Uterus (tissue), 4 donors: ENCODE measurements around the gene CACNA1C. TPM values are rescaled to one million over a fixed set of nuclear protein-coding genes. Genes with fewer than 3 reads are reported as not detected.
A peak's percentile ranks its signal among the peaks of the same experiment; 100 is the strongest.

ENCODE experiments used
- DNase-seq, 2 donors: peaks; one replicate each; pipeline ENCODE4 v3.0.0-alpha.2; 2019 to 2020
- H3K27ac ChIP-seq, 2 donors: fragments of 200-600 bp; sonication (generic); 1 replicate in 1 of 2; 2 replicates in 1 of 2; pipeline ENCODE4 v1.5.1; 2016 to 2018
- H3K27me3 ChIP-seq, 2 donors: fragments of 200-600 bp; sonication (generic); one replicate each; pipeline ENCODE4 v1.5.1; 2018 to 2019; ENCODE audit warnings: control low read depth in 1 of 2
- H3K36me3 ChIP-seq, 2 donors: fragments of 200-600 bp; sonication (generic); one replicate each; pipeline ENCODE4 v1.5.1; 2019; ENCODE audit warnings: control low read depth in 1 of 2
- H3K4me1 ChIP-seq, 2 donors: fragments of 200-600 bp; sonication (generic); one replicate each; pipeline ENCODE4 v1.5.1; 2018 to 2019; ENCODE audit warnings: control low read depth in 1 of 2
- H3K4me3 ChIP-seq, 2 donors: fragments of 200-600 bp; sonication (generic); 1 replicate in 1 of 2; 2 replicates in 1 of 2; pipeline ENCODE4 v1.5.1; 2018 to 2019; ENCODE audit warnings: mild to moderate bottlenecking in 1 of 2
- H3K9me3 ChIP-seq, 2 donors: fragments of 200-600 bp; sonication (generic); one replicate each; pipeline ENCODE4 v1.5.1; 2019; ENCODE audit warnings: control low read depth in 1 of 2
- CTCF ChIP-seq, 4 experiments: fragments of 200-600 bp in 2 of 4; fragments of 450-650 bp in 2 of 4; sonication (generic) in 2 of 4; IDR thresholded peaks; one replicate each; pipeline ENCODE4 v1.5.1; 2016 to 2019; ENCODE audit warnings: antibody characterized with exemption in 4 of 4, mild to moderate bottlenecking in 2 of 4, moderate library complexity in 1 of 4
- POLR2A ChIP-seq, 2 donors: fragments of 450-650 bp; IDR thresholded peaks; one replicate each; pipeline ENCODE4 v1.6.1; 2016; ENCODE audit warnings: antibody characterized with exemption in 2 of 2, mild to moderate bottlenecking in 1 of 2, moderate library complexity in 1 of 2
- intact Hi-C: fragments of 100-400 bp; cut with DNase I; formaldehyde crosslinking; loops from one replicate; pipeline ENCODE4 v1.15.1; 2023; ENCODE audit warnings: low total_unique reads
- total RNA-seq, 4 donors: library from RNA; depleted of rRNA in 3 of 4; stranded (reverse); fragments of >200 nt in 3 of 4; gene quantifications; one replicate each; pipeline versions ENCODE4 v1.1.0 to v1.2.4, GENCODE V29; 2014 to 2023
- donor health status: DM: yes; HTN: yes; CAD: no.

Gene CACNA1C
- total RNA-seq, 4 donors from 2014 or later, result 15.9 to 121 (median 32.1) TPM

- Histone ChIP-seq H3K9me3 (no peaks in the 10 kb centered on the region), H3K36me3 (no peaks in the 10 kb centered on the region), H3K4me3 (no peak overlapping the region), H3K27me3 (no peaks in the 10 kb centered on the region), H3K4me1 (peaks cover 0 to 19% of the 10 kb centered on the region in 2 donors), H3K27ac (no peak overlapping the region)
- TF ChIP-seq CTCF (IDR thresholded peaks at IDR 0.05), result no peak
- no peak for TF ChIP-seq POLR2A (IDR thresholded peaks at IDR 0.05)
- intact Hi-C loops, result no loop called here
- no peak for DNase-seq
Measured at GRCh38 chr12:2166696-2167095, 113.9 kb downstream of the CACNA1C start.

- intact Hi-C loops, result no loop called here
- DNase-seq, result no peak
- no peaks in the 10 kb centered on the region for H3K27me3 ChIP-seq
- H3K27ac ChIP-seq, result no peak overlapping the region
- TF ChIP-seq POLR2A (IDR thresholded peaks at IDR 0.05) (no peak), CTCF (IDR thresholded peaks at IDR 0.05) (no peak)
- peaks cover 0 to 13% of the 10 kb centered on the region in 2 donors for H3K4me1 ChIP-seq
- no peak overlapping the region for H3K4me3 ChIP-seq
- no peaks in the 10 kb centered on the region for H3K36me3 ChIP-seq
- H3K9me3 ChIP-seq, result no peaks in the 10 kb centered on the region
Measured at GRCh38 chr12:2167231-2167630, 114.4 kb downstream of the CACNA1C start.

GRCh38 chr12:2168808-2169207 lies 116.0 kb downstream of the CACNA1C start:
- DNase-seq, result no peak
- Histone ChIP-seq H3K27me3 (no peaks in the 10 kb centered on the region), H3K9me3 (no peaks in the 10 kb centered on the region), H3K4me1 (peaks cover 0 to 13% of the 10 kb centered on the region in 2 donors), H3K27ac (no peak overlapping the region), H3K36me3 (no peaks in the 10 kb centered on the region), H3K4me3 (no peak overlapping the region)
- no peak for TF ChIP-seq POLR2A (IDR thresholded peaks at IDR 0.05)
- TF ChIP-seq CTCF (IDR thresholded peaks at IDR 0.05), result no peak
- intact Hi-C loops, result no loop called here

GRCh38 chr12:2169489-2169888 lies 116.7 kb downstream of the CACNA1C start:
- Histone ChIP-seq H3K27me3 (no peaks in the 10 kb centered on the region), H3K36me3 (no peaks in the 10 kb centered on the region), H3K4me1 (peaks cover 0 to 13% of the 10 kb centered on the region in 2 donors), H3K9me3 (no peaks in the 10 kb centered on the region), H3K27ac (peak overlapping the region in 1 of 2 donors; percentile 53), H3K4me3 (no peak overlapping the region)
- no peak for DNase-seq
- intact Hi-C loops, result no loop called here
- no peak for TF ChIP-seq POLR2A (IDR thresholded peaks at IDR 0.05)
- no peak for TF ChIP-seq CTCF (IDR thresholded peaks at IDR 0.05)

- Histone ChIP-seq H3K27me3 (no peaks in the 10 kb centered on the region), H3K4me3 (no peak overlapping the region), H3K9me3 (no peaks in the 10 kb centered on the region), H3K36me3 (no peaks in the 10 kb centered on the region), H3K27ac (peak overlapping the region; percentile 20 to 53), H3K4me1 (peaks cover 0 to 13% of the 10 kb centered on the region in 2 donors)
- intact Hi-C loops, result no loop called here
- no peak for TF ChIP-seq POLR2A (IDR thresholded peaks at IDR 0.05)
- TF ChIP-seq CTCF (IDR thresholded peaks at IDR 0.05), result no peak
- DNase-seq, result no peak
Measured at GRCh38 chr12:2169940-2170339, 117.2 kb downstream of the CACNA1C start.
